Measurements from ENCODE around the gene CFAP91.

Gene CFAP91

DNA sequence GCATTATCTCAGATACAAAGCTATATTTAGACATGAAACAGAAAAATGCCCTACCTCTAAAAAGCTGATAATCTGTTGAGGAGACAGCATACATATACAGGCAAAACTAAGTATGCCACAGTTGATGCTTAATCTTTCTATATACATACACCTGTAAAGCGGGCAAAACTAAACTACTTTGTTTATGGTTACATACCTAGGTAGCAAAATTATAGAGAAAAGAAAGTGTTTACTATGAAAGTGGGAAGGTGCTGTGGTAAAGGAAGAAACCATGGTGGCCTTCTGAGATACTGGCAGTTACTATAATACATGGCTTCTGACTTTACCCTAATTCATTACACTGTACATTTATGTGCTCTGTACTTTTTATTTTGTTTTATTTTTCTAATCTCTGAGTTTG lies 43.1 kb downstream of the CFAP91 start:
- DNase-seq: no peak

DNA sequence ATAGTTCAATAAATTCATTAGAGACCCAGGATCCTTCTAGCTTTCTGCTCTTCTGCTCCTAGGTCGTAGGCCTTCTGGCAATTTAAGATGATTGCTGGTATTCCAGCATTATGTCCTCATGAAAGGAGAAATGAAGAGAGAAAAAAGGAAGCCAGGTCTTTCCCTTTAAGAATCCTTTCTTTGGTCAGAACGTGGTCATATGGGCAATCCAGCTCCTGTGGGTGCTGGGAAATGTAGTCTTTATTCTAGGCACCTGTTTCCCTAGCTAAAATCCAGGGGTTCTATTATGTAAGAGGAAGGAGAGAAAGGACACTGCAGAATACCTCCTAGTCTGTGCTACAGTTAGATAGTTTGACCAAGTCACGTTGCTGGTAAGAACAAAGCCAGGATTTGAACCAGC lies 43.6 kb downstream of the CFAP91 start:
- peak; percentile 8 to 26 (median 25) for DNase-seq

DNA sequence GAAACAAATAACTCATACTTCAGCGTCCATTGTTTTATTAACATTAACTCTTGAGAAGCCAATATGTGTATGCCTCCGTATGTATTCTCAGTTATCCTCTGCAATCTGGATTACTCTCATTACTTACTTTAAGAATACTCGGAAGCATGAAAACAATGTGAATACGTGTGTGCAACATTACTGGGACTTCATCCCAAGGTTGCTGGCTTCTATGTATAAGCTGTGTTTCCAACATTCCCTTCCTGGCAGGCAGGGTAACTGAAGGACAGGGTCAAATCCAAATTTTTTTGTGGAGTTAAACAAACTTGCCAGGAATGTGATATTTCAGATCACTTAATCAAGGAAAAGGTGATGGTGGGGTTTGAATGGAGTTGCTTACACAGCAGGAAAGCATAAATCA lies 44.5 kb downstream of the CFAP91 start:
- no peak for DNase-seq

DNA sequence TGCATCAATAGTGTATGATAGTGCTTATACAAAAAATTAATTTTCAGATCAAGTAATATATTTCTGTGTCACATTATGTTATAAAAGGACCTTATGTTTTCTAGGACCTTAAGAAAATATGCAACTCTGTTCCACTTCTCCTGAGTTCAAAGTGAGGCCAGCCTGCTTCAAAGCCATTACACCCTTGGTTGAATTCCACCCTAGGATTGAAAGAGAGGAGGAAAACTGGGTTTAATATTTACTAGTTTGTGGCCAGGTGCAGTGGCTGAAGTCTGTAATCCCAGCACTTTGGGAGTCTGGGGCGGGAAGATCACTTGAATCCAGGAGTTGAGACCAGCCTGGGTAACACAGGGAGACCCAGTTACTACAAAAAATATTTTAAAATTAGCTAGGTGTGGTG lies 46.2 kb downstream of the CFAP91 start:
- DNase-seq: no peak

DNA sequence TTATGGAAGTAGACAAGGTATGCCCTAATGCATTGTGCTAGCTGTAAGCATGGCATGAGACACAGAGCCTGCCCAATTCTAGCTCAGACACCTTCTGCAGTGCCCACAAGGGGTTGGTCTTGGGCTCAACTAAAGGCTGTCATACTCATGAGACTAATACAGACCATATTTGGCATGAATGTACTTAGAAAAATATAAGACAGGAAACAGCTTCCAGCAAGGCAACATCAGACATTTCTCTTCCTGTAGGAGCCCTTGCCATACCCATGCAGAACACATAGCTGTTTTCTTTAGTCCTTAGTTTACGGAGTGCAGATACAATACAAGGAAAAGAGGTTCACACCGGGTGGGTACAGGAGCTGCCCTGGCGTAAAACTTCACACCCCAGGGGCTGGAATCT lies 48.6 kb downstream of the CFAP91 start:
- no peak for DNase-seq
